Measurements from ENCODE around the gene NOL4L. TPM values are rescaled to one million over a fixed set of nuclear protein-coding genes. Genes with fewer than 3 reads are reported as not detected.

The NOL4L gene
- total and polyA plus RNA-seq, 7 donors, result 0.61 to 2.7 (median 1.3) TPM

DNA sequence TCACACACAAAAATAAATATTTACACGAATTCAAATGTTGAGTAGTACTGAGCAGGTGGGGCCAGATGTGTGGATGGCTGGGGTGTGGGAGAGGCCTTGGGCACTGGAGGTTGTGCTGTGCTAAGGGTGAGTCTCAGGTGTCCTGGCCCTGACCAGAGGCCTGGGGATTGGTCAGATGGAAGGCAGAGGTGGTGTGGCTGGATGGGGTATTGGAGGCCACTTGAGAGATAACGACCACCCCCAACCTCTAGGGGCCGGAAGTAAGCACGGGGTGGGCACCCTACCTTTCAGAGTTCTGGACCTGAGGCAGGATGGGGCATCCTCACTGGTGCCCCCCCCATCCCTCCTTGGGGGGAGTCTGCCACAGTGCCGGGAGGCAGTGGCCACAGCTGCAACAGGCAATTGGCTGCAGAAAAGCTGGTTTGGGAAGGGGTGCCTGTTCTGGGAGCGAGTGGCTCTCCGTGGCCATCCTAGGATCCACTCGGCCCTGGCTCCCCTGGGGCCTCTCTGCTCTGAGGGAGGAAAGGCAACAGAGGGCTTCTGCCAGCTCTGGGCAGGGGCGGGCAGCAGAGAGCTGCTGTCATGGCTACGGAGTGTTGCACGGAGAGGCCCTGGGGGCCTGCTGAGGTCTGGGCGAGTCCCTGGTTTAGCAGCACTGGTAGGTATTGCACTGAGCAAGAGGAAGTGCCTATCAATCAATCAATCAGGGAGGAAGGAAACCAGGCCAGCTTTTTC is 139.4 kb downstream of the NOL4L start:
- Histone ChIP-seq H3K27ac (no peak overlapping the region), H3K27me3 (ENCODE audit: insufficient read depth in 3 of 3, low read length in 2 of 3) (peaks cover 0 to 1% (median 0%) of the 10 kb centered on the region in 3 donors)

DNA sequence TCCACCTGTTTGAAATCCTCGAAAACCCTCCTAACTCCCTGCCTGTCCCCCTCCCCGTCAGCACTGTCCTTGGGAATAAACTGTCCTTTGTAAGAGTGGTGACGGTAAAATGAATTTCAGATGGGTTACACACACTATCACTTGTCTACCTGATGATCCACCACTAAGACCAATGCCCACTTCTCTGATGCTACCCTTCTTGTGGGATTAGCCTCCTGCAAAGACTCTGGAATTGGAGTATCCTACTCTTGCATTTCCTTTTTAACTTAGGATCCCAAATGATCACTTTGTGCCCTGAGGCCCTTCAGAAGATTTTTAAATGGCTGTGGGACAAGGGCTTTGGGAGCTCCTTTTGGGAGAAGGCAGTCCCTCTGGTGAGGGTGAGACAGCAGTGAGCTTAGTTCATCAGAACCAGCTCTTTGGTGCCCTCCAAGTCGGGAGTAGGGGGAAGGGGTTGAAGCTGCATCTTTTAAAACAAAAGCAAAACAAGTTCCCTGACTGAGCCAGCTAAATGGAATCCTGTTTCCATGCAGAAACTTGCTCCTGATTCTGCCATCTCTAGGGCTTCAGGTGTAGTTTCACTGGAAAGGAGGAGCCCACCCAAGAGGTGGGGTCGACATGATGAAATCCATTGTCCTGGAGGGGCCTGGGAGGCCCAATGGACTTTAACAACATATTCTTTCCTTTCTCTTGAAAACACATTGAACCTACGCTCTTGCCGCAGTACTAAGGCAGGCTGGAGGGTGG is 140.5 kb downstream of the NOL4L start:
- intact Hi-C loops (cut with DNase I), result no loop called here
- WGBS, 3 donors, result 82 to 84% (median 84%) methylated on average over 7 of the region's 7 CpGs
- Histone ChIP-seq H3K27ac (no peak overlapping the region), H3K36me3 (ENCODE audit: insufficient read depth in 1 of 2, low read depth in 1 of 2) (peaks cover 0 to 32% of the 10 kb centered on the region in 2 donors), H3K9me3 (no peaks in the 10 kb centered on the region), H3K4me3 (no peak overlapping the region), H3K27me3 (ENCODE audit: insufficient read depth in 3 of 3, low read length in 2 of 3) (peaks cover 0 to 1% (median 0%) of the 10 kb centered on the region in 3 donors), H3K4me1 (peaks cover 7% of the 10 kb centered on the region)
- ATAC-seq, result no peak
- no peak for DNase-seq
- TF ChIP-seq, protein P1, sequence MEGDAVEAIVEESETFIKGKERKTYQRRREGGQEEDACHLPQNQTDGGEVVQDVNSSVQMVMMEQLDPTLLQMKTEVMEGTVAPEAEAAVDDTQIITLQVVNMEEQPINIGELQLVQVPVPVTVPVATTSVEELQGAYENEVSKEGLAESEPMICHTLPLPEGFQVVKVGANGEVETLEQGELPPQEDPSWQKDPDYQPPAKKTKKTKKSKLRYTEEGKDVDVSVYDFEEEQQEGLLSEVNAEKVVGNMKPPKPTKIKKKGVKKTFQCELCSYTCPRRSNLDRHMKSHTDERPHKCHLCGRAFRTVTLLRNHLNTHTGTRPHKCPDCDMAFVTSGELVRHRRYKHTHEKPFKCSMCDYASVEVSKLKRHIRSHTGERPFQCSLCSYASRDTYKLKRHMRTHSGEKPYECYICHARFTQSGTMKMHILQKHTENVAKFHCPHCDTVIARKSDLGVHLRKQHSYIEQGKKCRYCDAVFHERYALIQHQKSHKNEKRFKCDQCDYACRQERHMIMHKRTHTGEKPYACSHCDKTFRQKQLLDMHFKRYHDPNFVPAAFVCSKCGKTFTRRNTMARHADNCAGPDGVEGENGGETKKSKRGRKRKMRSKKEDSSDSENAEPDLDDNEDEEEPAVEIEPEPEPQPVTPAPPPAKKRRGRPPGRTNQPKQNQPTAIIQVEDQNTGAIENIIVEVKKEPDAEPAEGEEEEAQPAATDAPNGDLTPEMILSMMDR (IDR thresholded peaks at IDR 0.05), result no peak

More for the DNA sequence above, 139.4 kb downstream of the NOL4L start:
- TF ChIP-seq, protein P1 (IDR thresholded peaks at IDR 0.05), result no peak
- DNase-seq (no peak), ATAC-seq (no peak)
- Histone ChIP-seq H3K36me3 (ENCODE audit: insufficient read depth in 1 of 2, low read depth in 1 of 2) (peaks cover 0 to 30% of the 10 kb centered on the region in 2 donors), H3K4me3 (no peak overlapping the region), H3K9me3 (no peaks in the 10 kb centered on the region), H3K4me1 (peaks cover 12% of the 10 kb centered on the region)
- intact Hi-C loops (cut with DNase I), result no loop called here
- WGBS, 3 donors, result 60 to 69% (median 61%) methylated on average over 12 of the region's 12 CpGs

DNA sequence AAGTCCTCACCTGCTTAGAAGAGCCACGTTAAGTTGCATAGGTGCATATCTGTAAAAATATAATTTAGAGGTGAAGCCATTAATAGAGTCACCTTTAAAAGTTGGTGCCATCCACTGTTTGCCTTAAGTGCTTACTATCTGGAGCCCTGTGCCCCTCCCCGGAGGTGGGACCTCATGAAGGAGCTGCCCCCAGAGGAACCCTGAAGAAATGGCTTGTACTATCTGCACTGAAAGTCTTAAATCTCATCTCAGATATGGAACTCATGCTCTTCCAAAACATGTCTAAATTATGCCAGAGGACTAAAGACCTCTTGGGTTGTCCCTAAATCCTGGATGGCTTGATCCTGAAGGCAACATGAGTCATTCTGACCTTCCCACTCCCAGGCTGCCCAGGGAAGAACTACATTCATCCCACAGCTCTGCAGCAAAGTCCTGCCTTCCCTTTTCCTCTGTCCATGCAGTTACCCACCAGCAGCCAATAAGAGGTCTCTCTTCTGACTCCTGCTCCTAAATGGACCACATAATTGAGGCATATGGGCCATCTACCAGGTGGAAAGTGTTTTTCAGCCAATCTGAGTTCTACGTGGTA is 141.7 kb downstream of the NOL4L start:
- 86 to 97% (median 94%) methylated on average over 3 of the region's 3 CpGs for WGBS, 3 donors
- intact Hi-C loops (cut with DNase I), result no loop called here
- TF ChIP-seq, protein P1 (IDR thresholded peaks at IDR 0.05), result no peak
- H3K27me3 ChIP-seq (ENCODE audit: insufficient read depth in 3 of 3, low read length in 2 of 3), result no peaks in the 10 kb centered on the region
- ATAC-seq (no peak), DNase-seq (no peak)
- H3K9me3 ChIP-seq, result no peaks in the 10 kb centered on the region
- no peak overlapping the region for H3K27ac ChIP-seq
- no peak overlapping the region for H3K4me3 ChIP-seq
- peaks cover 0 to 44% of the 10 kb centered on the region in 2 donors for H3K36me3 ChIP-seq (ENCODE audit: insufficient read depth in 1 of 2, low read depth in 1 of 2)
- peaks cover 12% of the 10 kb centered on the region for H3K4me1 ChIP-seq

DNA sequence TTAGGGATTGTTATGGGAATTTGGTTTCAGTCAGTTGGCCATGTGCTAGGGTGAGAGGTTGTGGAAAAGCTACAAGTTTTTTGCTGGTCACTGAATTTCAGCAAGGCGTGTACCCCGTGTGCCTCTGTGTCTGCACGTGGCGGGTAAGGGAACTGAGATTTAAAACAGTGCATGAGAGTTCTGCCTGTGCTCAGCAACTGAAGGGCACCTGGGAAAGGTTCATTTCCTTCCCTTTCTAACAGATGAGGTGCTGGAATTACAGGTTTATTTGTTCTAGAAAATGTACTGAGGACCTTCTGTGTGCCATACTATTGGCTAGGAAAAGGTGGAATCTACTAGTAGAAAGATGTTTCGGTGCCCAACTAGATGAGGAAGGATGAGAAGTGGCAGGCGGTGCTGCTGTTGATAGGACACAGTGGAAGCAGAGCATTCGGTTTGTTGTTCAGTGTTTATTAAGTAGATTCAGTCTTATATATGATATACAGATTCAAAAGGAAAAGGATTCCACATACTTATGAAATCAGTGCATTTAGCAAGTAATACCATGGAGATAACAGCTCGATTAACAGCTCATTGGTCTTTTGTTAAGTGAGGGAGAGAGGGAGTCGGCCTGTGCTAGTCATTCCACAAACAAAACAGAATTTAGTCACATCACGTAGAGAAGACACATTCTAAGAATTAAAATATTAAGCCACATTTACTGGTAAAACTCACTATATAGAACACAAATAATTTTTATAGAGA is 142.3 kb downstream of the NOL4L start:
- Histone ChIP-seq H3K9me3 (no peaks in the 10 kb centered on the region), H3K4me1 (peaks cover 12% of the 10 kb centered on the region), H3K36me3 (ENCODE audit: insufficient read depth in 1 of 2, low read depth in 1 of 2) (peaks cover 0 to 51% of the 10 kb centered on the region in 2 donors), H3K27ac (no peak overlapping the region), H3K4me3 (no peak overlapping the region), H3K27me3 (ENCODE audit: insufficient read depth in 3 of 3, low read length in 2 of 3) (no peaks in the 10 kb centered on the region)
- TF ChIP-seq, protein P1 (IDR thresholded peaks at IDR 0.05), result no peak
- no peak for DNase-seq
- no peak for ATAC-seq
- intact Hi-C loops (cut with DNase I), result no loop called here
- 82 to 91% (median 85%) methylated on average over 10 of the region's 10 CpGs for WGBS, 3 donors
